HG02840 (cell line): ENCODE measurements around the gene KRTAP10-4.
"Not testable (repeated sequence)": the region's sequence is repeated elsewhere in the genome, so short reads cannot be mapped to it uniquely, and the experiment has no call there.

Experiments
- ATAC-seq: cut with Tn5 transposase; IDR thresholded peaks from one replicate; pipeline ENCODE4 v1.9.1; 2021; ENCODE audit warnings: mild to moderate bottlenecking, moderate library complexity, moderate number of reproducible peaks; ENCODE audit not compliant: unreplicated experiment, low FRiP score

KRTAP10-4 gene

GRCh38 chr21:44533891-44534627 is 39.5 kb upstream of the KRTAP10-4 start:
- ATAC-seq = no peak

DNA sequence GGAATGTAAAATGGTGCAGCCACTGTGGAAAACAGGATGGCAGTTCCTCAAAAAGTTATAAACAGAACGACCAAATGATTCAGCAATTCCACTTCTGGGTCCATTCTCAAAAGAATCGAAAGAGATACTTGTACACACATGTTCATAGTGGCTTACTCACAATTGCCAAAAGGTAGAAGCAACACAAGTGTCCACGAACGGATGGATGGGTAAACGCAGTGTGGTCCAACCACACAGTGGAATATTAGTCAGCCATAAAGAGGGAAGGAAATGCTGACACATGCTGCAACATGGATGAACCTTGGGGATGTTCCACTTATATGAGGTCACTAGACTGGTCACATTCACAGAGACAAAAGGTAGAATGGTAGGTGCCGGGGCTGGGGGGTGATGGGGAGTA is 38.8 kb upstream of the KRTAP10-4 start:
- no peak for ATAC-seq

DNA sequence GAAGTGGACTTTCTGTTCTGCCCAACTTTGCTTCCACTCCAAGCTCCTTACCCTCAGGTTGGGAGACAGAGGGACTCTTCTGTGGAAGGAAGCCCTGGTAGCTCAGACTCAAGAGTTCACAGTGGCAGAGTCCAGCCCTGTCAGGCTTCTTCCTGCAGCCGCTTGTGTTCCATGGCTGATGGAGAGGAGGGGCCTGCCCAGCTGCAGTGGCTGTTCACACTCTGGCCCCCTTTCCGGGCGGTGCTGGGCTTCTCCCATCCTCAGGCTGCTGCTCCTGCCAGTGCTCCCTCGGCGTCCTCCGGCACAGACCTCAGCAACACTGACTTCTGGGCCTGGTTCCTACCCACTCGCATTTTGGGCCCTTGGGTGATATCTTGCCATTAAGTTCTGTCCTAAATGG is 37.6 kb upstream of the KRTAP10-4 start:
- ATAC-seq = no peak

- ATAC-seq = no peak
These were observed 35.3 kb upstream of the KRTAP10-4 start for GRCh38 chr21:44537930-44538911.

GRCh38 chr21:44539046-44539445 is 34.5 kb upstream of the KRTAP10-4 start:
- ATAC-seq = no peak

DNA sequence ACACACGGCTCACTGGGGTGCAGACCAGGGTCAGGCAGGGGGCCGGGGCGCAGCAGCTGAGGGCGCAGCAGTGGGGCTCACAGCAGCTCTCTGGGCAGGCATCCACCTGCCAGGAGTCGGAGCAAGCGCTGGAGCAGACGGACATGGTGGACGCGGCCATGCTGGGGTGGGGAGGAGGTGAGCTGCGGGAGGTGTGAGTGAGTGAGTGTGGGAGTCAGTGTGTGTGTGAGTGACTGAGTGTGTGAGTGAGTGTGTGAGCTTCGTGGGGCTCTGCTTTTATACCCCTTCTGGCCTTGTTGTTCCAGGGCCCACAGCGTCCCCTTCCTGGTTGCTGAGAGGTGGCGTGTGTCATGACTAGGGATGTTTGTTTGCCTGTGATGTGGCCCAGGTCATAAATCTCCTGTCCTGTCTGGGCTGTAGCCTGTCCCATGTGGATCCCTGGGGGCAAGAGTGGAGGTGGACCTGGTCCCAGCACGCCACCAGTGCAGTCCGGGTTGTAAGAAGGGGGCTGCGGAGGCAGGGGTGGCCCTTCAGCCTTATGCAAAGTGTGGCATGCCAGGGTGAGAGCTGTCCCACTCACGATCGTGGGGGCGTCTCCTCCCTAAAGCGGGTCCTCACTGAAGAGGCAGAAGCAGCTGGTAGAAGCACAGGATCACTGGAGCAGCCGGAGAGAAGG is 33.4 kb upstream of the KRTAP10-4 start, which contains the start of gene KRTAP10-1:
TSS of gene KRTAP10-1 (minus strand) at position 205 of the 676 bp plus-strand sequence. CDS start at position 160, 45 bp downstream.
- ATAC-seq = no peak

DNA sequence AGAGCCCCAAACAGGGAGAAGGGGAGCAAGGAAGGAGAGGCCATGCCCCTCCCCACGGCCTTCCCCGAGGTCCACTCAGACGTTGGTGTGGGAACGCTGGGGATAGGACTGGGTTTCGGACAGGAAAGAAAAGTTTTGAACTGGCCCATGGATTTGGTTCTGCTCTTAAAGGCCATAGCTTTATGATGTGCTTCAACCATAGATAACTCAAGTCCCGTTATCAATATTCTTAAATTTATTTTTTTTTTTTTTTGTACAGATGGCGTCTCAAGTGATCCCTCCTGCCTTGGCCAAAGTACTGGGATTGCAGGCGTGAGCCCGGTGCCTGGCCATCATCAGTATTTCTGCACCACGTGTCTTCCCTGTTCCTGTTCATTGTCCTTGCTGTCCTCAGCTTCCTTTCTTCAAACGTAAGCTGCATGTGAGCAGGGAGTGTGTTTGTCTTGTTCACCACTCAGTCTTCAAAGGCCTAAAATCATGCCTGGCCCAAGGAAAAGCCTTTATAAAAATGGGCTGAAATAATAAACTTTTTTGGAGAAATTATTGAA is 32.7 kb upstream of the KRTAP10-4 start:
- no peak for ATAC-seq

GRCh38 chr21:44542716-44543115 is 30.8 kb upstream of the KRTAP10-4 start:
- ATAC-seq = no peak

DNA sequence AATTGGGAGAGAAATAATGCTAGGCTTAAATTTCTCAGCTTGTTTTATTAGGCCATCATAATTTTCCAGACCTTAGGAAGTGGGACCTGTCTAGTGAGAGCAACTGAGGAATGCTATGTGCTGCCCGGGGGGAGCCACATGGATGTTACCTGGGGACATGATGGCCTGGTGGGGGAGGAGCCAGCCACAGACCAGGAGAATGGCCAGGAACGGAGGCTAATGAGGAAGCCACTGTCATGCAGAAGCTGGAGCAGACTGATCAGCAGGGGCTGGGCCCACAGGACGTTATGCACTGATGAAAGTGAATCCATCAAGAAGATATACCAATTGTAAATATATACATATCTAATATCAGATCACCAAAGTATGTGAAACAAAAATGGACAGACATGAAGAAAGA is 29.0 kb upstream of the KRTAP10-4 start:
- no peak for ATAC-seq

GRCh38 chr21:44547656-44548331 is 25.7 kb upstream of the KRTAP10-4 start:
- no peak for ATAC-seq

- no peak for ATAC-seq
These were observed 25.1 kb upstream of the KRTAP10-4 start for GRCh38 chr21:44548381-44548780.

GRCh38 chr21:44548922-44549321 is 24.6 kb upstream of the KRTAP10-4 start:
- ATAC-seq = no peak

- no peak for ATAC-seq
These were observed 23.9 kb upstream of the KRTAP10-4 start for GRCh38 chr21:44549525-44550211.

DNA sequence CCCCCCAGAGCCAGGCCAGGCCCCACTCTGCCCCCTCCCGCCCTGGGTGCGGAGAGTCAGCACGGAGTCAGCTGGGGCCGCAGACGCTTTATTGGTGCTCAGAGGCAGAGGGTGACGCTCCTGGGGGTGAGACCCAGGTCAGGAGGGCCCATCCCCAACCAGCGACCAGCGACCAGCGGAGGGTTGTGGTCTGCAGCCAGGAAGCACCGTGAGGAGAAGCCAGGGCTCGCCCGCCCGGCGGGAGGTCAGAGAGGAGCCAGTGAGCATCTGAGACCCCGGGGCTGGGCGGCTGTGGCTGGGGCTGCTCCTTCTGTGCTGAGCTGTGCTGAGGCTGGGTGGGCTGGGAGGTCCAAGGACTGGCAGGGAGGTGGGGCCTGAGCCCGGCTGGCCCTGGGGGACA is 23.2 kb upstream of the KRTAP10-4 start:
- not testable (repeated sequence) for ATAC-seq

DNA sequence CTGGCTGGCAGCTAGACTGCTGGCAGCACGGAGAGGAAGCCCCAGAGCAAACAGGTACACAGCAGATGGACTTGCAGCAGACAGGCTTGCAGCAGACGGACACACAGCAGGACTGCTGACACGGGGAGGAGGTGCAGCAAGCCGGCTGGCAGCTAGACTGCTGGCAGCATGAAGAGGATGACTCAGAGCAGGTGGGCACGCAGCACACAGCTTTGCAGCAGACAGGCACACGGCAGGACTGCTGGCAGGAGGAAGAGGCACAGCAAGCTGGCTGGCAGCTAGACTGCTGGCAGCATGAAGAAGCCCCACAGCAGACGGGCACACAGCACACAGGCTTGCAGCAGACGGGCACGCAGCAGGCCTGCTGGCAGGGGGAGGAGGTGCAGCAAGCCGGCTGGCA is 22.7 kb upstream of the KRTAP10-4 start:
- ATAC-seq = no peak

DNA sequence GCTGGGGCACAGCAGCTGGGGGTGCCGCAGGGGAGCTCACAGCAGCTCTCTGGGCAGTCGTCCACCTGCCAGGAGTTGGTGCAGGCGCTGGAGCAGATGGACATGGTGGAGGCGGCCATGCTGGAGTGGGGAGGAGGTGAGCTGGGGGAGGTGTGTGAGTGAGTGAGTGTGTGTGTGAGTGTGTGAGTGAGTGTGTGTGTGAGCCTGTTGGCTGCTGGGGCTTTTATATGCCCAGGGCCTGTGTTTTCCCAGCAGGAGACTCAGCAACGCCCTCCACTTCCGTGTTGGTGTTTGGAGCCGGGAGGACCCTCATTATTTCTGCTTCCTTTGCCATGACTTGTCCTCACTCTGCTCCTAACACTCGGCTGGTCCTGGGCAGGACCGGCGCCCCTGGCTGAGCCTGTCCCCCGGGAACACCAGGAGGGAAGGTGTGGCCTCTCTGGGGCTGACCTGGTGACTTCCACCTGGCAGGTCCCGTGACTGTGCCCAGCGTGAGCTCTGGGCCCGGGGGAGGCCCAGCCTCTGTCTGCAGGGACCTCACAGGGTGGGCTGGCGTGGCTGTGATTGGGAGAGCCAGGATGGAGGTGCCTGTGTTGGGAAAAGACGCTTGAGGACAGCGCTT is 22.1 kb upstream of the KRTAP10-4 start, which contains the start of gene KRTAP10-2:
TSS of gene KRTAP10-2 (minus strand) at position 166 of the 622 bp plus-strand sequence. CDS start at position 119, 47 bp downstream.
- no peak for ATAC-seq

GRCh38 chr21:44552136-44552535 is 21.4 kb upstream of the KRTAP10-4 start:
- ATAC-seq = no peak

- no peak for ATAC-seq
These were observed 20.8 kb upstream of the KRTAP10-4 start for GRCh38 chr21:44552681-44553080.
